AML-193 (cell line): ENCODE results near the gene TMEM82.

Experiments
- DNase-seq, 2 experiments: peaks; one replicate each; lab custom pipeline; 2025; lab: John Stamatoyannopoulos, UW

TMEM82 gene

GRCh38 chr1:15756143-15757015 lies 14.1 kb downstream of the TMEM82 start:
- no peak for DNase-seq

- DNase-seq, result no peak
These were observed 14.8 kb downstream of the TMEM82 start for GRCh38 chr1:15757016-15757543.

- no peak for DNase-seq
These were observed 15.5 kb downstream of the TMEM82 start for GRCh38 chr1:15757575-15758342.

GRCh38 chr1:15758343-15758931 lies 16.1 kb downstream of the TMEM82 start, which contains the start of gene FBLIM1:
FBLIM1 (plus strand) TSS chr1:15758795; CDS start chr1:15764984, 6,189 bp downstream.
- no peak for DNase-seq

GRCh38 chr1:15758953-15759661 lies 16.8 kb downstream of the TMEM82 start:
- DNase-seq, result no peak

GRCh38 chr1:15760520-15761211 lies 18.4 kb downstream of the TMEM82 start:
- no peak for DNase-seq

GRCh38 chr1:15761366-15762128 lies 19.2 kb downstream of the TMEM82 start:
- DNase-seq, result no peak

- DNase-seq, result no peak
These were observed 20.2 kb downstream of the TMEM82 start for GRCh38 chr1:15762546-15762945.

- DNase-seq, result no peak
These were observed 22.0 kb downstream of the TMEM82 start for GRCh38 chr1:15764269-15764764.

- DNase-seq, result no peak
These were observed 22.6 kb downstream of the TMEM82 start for GRCh38 chr1:15764890-15765289.

- no peak for DNase-seq
These were observed 23.3 kb downstream of the TMEM82 start for GRCh38 chr1:15765495-15766194.

GRCh38 chr1:15767941-15768340 lies 25.6 kb downstream of the TMEM82 start:
- DNase-seq, result no peak

- DNase-seq, result no peak
These were observed 26.1 kb downstream of the TMEM82 start for GRCh38 chr1:15768388-15768787.

- DNase-seq, result no peak
These were observed 28.1 kb downstream of the TMEM82 start for GRCh38 chr1:15770313-15770962.

GRCh38 chr1:15771836-15772515 lies 29.7 kb downstream of the TMEM82 start:
- DNase-seq, result no peak

GRCh38 chr1:15775706-15776105 lies 33.4 kb downstream of the TMEM82 start:
- no peak for DNase-seq

GRCh38 chr1:15777909-15778707 lies 35.8 kb downstream of the TMEM82 start:
- no peak for DNase-seq

GRCh38 chr1:15785683-15786082 lies 43.4 kb downstream of the TMEM82 start:
- DNase-seq, result no peak
